ENCODE measurements around the gene FOXN3. TPM values are rescaled to one million over a fixed set of nuclear protein-coding genes. Genes with fewer than 3 reads are reported as not detected.

The FOXN3 gene
- total RNA-seq, 2 donors from 2014 or later = 61.2 to 84.1 TPM

GRCh38 chr14:89417465-89418225, 612 bp upstream of the FOXN3 start:
- peak overlapping the region; percentile 81 for H3K4me3 ChIP-seq (ENCODE audit: low read length)
- H3K27me3 ChIP-seq (ENCODE audit: control insufficient read depth, insufficient read depth, low read length, poor library complexity, severe bottlenecking) = no peaks in the 10 kb centered on the region
- H3K4me1 ChIP-seq (ENCODE audit: control insufficient read depth, insufficient read depth, low read length) = no peaks in the 10 kb centered on the region
- H3K9ac ChIP-seq (ENCODE audit: extremely low read depth, low read length, poor library complexity, severe bottlenecking) = peak overlapping the region; percentile 56
- no peaks in the 10 kb centered on the region for H3K27me3 Mint-ChIP-seq (ENCODE audit: insufficient read depth)
- 3% methylated on average over 27 to 51 of the region's 51 CpGs for WGBS, 2 experiments (ENCODE audit: insufficient coverage in 1 of 2, insufficient read length in 1 of 2)
- no peaks in the 10 kb centered on the region for H3K36me3 ChIP-seq (ENCODE audit: control insufficient read depth, insufficient read depth, low read length)
- H3K4me1 Mint-ChIP-seq = peaks cover 41% of the 10 kb centered on the region
- H3K27ac Mint-ChIP-seq = peak overlapping the region; percentile 88
- no peak overlapping the region for H3K27ac ChIP-seq (ENCODE audit: low read depth, low read length)
- H3K9me3 Mint-ChIP-seq = no peaks in the 10 kb centered on the region
- H3K36me3 Mint-ChIP-seq (ENCODE audit: low read depth) = peaks cover 14% of the 10 kb centered on the region
- DNase-seq = peak; percentile 81
- H3K9me3 ChIP-seq (ENCODE audit: control insufficient read depth, low read length) = no peaks in the 10 kb centered on the region
- peak overlapping the region; percentile 82 for H3K4me3 Mint-ChIP-seq
- TF ChIP-seq, protein P1, sequence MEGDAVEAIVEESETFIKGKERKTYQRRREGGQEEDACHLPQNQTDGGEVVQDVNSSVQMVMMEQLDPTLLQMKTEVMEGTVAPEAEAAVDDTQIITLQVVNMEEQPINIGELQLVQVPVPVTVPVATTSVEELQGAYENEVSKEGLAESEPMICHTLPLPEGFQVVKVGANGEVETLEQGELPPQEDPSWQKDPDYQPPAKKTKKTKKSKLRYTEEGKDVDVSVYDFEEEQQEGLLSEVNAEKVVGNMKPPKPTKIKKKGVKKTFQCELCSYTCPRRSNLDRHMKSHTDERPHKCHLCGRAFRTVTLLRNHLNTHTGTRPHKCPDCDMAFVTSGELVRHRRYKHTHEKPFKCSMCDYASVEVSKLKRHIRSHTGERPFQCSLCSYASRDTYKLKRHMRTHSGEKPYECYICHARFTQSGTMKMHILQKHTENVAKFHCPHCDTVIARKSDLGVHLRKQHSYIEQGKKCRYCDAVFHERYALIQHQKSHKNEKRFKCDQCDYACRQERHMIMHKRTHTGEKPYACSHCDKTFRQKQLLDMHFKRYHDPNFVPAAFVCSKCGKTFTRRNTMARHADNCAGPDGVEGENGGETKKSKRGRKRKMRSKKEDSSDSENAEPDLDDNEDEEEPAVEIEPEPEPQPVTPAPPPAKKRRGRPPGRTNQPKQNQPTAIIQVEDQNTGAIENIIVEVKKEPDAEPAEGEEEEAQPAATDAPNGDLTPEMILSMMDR (conservative IDR thresholded peaks at IDR 0.05) = peak; percentile 68

GRCh38 chr14:89416002-89416995, 734 bp downstream of the FOXN3 start:
- 0% methylated on average over 14 to 98 of the region's 98 CpGs for WGBS, 2 experiments (ENCODE audit: insufficient coverage in 1 of 2, insufficient read length in 1 of 2)
- Histone ChIP-seq H3K36me3 (ENCODE audit: control insufficient read depth, insufficient read depth, low read length) (peaks cover 11% of the 10 kb centered on the region), H3K4me3 (ENCODE audit: low read length) (peak overlapping the region; percentile 92), H3K9me3 (ENCODE audit: control insufficient read depth, low read length) (peaks cover 3% of the 10 kb centered on the region), H3K27me3 (ENCODE audit: control insufficient read depth, insufficient read depth, low read length, poor library complexity, severe bottlenecking) (no peaks in the 10 kb centered on the region), H3K4me1 (ENCODE audit: control insufficient read depth, insufficient read depth, low read length) (no peaks in the 10 kb centered on the region), H3K27ac (ENCODE audit: low read depth, low read length) (peak overlapping the region; percentile 76), H3K9ac (ENCODE audit: extremely low read depth, low read length, poor library complexity, severe bottlenecking) (peak overlapping the region; percentile 89)
- TF ChIP-seq, protein P1 (conservative IDR thresholded peaks at IDR 0.05) = no peak
- Mint-ChIP-seq H3K27ac (peak overlapping the region; percentile 92), H3K9me3 (peaks cover 10% of the 10 kb centered on the region), H3K4me1 (peaks cover 36% of the 10 kb centered on the region), H3K4me3 (peak overlapping the region; percentile 82), H3K36me3 (ENCODE audit: low read depth) (peaks cover 27% of the 10 kb centered on the region), H3K27me3 (ENCODE audit: insufficient read depth) (no peaks in the 10 kb centered on the region)
- DNase-seq = peak; percentile 99

DNA sequence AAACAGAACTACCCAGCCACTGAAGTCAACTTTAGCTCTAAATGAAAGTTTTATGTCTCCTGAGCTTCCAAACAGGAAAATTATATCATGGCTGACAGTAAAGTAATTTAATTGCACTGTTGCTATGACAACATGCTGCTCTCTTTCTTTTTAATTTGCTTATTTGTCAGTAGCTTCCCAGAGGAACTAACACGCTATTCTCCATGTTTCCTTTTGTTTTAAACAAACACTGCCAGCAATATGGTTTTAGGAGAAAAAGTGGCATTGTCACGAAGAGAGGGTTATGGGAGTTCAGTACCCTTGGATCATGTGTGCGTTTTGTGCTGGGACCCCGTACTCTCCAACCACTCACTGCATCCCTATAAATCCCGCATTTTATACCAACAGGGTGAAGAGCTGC, 1.9 kb downstream of the FOXN3 start:
- Mint-ChIP-seq H3K27me3 (ENCODE audit: insufficient read depth) (no peaks in the 10 kb centered on the region), H3K4me1 (peaks cover 36% of the 10 kb centered on the region), H3K27ac (peak overlapping the region; percentile 53), H3K4me3 (peak overlapping the region; percentile 82), H3K36me3 (ENCODE audit: low read depth) (peaks cover 38% of the 10 kb centered on the region), H3K9me3 (peaks cover 17% of the 10 kb centered on the region)
- peak overlapping the region; percentile 89 for H3K9ac ChIP-seq (ENCODE audit: extremely low read depth, low read length, poor library complexity, severe bottlenecking)
- H3K9me3 ChIP-seq (ENCODE audit: control insufficient read depth, low read length) = peaks cover 8% of the 10 kb centered on the region
- no peaks in the 10 kb centered on the region for H3K4me1 ChIP-seq (ENCODE audit: control insufficient read depth, insufficient read depth, low read length)
- WGBS, 2 experiments (ENCODE audit: insufficient coverage in 1 of 2, insufficient read length in 1 of 2) = 83 to 100% methylated on average over 1 to 5 of the region's 5 CpGs
- TF ChIP-seq, protein P1 (conservative IDR thresholded peaks at IDR 0.05) = no peak
- H3K27ac ChIP-seq (ENCODE audit: low read depth, low read length) = no peak overlapping the region
- H3K27me3 ChIP-seq (ENCODE audit: control insufficient read depth, insufficient read depth, low read length, poor library complexity, severe bottlenecking) = no peaks in the 10 kb centered on the region
- peak overlapping the region; percentile 92 for H3K4me3 ChIP-seq (ENCODE audit: low read length)
- peaks cover 23% of the 10 kb centered on the region for H3K36me3 ChIP-seq (ENCODE audit: control insufficient read depth, insufficient read depth, low read length)
- DNase-seq = no peak
